OCI-M2 (cell line): ENCODE measurements around the gene CSNK1A1.
"Not testable (repeated sequence)": the region's sequence is repeated elsewhere in the genome, so short reads cannot be mapped to it uniquely, and the experiment has no call there.

ENCODE experiments used
- DNase-seq: peaks from one replicate; lab custom pipeline; 2025; ENCODE audit not compliant: unreplicated experiment; lab: John Stamatoyannopoulos, UW

Gene CSNK1A1

DNA sequence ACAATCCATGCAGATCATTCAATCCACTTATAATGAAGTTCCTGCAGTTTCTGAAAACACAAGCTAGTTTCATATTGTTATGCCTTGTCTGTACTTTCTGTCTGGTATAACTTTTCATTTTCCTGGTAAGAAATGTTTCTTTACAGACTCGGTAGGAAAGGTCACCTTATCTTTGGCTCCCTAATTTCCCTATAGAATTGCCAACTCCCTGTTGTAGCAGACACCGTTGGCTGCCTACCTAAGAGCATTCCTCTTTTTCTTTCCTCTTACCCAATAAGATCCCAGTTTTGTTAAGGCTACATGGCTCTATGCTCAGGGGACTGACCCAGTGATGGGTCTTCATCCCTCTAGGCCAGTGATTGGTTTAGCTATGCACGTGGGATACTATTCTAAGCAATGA is 23.9 kb upstream of the CSNK1A1 start:
- DNase-seq, result no peak

DNA sequence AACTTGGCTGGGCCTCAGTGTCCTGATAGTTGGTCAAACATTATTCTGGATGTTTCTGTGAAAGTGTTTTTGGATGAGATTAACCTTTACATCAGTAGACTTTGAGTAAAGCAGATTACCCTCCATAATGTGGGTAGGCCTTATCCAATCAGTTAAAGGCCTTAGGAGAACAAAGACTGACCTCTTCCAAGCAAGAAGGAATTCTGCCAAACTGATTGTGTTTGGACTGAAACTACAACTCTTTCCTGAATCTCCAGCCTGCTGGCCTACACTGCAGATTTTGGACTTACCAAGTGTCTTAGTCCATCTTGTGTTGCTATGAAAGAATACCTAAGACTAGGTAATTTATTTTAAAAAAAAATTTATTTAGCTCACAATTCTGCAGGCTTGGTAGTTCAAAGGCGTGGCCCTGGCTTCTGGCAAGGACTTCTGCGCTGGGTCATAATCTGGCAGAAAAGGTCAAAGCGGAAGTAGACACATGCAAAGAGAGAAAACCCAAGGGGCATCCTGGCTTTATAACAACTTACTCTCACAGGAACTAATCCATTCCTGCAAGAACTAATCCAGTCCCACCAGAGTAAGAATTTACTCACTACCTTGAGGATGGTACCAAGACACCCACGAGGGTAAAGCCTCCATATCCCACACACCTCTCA is 21.5 kb upstream of the CSNK1A1 start:
- DNase-seq, result no peak

DNA sequence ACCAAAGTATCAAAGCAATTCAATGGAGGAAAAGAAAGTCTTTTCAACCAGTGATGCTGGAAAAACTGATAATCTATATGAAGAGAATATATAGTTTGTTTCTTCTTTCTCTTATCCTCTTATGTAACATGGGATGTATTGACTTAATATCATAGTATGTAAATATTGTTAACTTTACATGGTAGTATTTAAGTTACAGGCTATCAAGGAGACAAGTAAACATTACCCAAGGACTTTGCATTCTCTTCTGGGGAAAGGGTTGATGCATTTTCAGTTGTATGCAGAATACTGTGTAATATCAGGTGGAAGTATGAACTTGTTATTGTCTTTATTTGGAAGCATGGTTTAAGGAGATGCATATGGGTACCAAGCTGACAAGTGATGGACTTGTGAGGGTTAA is 20.9 kb upstream of the CSNK1A1 start:
- no peak for DNase-seq

DNA sequence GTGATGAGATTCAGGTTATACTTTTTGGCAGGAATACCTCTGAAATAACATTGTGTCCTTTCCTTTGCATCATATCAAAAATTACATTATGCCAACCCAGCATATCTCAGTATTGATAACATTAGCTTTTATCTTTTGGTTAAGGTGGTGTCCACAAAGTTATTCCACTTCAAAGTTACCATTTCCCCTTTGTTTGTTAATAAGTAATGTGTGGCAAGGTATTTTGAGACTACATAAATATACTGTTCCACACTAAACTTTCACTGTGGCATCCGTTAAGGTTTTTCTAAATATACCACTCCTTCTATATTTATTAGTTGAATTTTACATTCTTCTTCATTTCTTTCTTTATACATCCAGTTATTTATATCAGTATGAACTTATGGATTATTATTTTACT is 16.0 kb upstream of the CSNK1A1 start:
- no peak for DNase-seq

DNA sequence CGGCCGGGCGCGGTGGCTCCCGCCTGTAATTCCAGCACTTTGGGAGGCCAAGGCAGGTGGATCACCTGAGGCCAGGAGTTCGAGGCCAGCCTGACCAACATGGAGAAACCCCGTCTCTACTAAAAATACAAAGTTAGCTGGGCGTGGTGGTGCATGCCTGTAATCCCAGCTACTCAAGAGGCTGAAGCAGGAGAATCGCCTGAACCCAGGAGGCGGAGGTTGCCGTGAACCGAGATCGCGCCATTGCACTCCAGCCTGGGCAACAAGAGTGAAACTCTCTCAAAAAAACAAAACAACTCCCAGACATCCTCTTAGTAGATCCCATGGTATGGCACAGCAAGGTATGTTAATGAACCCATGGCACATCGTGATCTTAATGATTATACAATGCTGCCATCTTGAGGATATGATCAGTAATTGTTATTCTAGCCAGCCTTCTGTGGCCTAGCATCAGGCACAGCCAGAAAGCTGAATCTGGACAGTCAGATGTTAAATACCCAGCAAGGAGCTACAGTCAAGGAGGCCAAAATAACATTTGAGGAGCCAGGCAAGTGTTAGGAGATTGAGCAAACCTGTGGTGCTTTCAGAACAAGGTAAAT is 13.4 kb upstream of the CSNK1A1 start:
- DNase-seq, result not testable (repeated sequence)

DNA sequence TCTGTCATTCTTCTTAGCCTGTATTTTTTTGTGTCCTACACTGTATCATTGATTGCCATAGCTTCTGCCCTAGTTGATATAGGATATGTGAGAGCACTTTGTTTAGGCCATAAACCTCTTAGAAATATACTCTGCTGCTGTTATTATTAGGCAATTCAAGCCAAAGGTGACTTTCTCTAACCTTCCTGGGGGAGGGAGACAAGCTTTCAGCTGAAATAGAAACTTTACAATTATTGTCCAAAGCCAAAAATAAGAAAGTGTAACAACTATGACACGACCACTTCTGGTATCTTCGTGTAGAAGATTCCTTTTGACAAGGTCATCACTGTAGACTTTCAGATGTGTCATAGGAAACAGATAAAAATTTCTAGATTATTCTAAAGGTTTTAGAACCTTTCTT is 12.2 kb upstream of the CSNK1A1 start:
- DNase-seq, result no peak

DNA sequence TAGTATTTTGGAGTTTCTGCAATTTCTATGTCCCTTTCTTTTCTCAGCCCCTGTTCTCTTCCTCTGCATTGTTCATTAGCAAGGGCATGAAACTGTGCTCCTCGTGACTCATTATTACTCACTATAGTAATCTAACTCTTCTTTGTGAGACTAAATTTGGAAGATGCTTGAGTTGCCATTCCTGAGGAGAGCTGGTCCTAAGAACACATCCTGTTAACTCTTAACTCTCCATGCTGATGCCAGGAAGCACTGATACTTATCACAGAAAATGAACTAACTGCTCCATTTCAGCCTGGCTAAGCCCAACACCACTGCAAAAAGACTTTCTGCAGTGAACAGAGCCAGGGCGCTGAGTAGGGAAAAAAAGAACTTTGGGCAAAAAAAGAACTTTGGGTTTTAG is 10.6 kb upstream of the CSNK1A1 start:
- DNase-seq, result no peak

DNA sequence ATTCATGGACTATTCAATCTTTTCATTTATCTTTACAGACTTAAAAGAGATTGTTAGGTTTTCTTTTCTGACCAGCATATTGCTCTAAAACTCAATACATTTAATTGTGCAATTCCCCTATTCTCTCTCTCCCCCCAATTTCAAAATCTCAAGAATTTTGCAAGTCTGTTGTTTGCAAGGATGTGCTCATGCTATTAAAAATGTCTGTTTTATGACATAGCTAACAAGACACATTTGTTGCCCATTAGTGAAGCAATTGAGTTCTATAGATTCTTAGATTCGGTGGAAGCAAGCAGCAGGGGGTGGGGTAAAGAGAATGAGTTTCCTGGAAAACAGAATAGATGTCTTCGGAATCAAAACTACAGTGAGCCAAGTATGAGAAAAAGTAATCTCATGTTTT is 8.5 kb upstream of the CSNK1A1 start:
- DNase-seq, result no peak

DNA sequence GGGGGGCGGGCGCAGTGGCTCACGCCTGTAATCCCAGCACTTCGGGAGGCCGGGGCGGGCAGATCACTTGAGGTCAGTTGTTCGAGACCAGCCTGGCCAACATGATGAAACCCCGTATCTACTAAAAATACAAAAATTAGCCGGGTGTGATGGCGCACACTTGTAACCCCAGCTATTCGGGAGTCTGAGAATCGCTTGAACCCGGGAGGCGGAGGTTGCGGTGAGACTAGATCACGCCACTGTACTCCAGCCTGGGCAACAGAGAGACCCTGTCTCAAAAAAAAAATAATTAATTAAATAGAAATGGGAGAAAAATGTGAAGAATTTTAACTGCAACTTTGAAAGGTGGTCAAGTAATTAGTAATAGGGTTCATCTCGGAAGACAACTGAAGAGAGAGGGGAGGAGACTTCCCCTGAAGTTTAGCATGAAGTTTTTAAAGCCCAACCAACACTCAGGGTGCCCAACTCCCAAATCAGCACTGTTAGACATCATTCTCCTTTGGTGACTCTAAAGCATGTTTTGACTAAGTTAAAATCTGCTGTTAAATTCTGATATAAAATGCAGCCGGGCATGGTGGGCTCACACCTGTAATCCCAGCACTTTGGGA is 1.4 kb upstream of the CSNK1A1 start:
- no peak for DNase-seq

DNA sequence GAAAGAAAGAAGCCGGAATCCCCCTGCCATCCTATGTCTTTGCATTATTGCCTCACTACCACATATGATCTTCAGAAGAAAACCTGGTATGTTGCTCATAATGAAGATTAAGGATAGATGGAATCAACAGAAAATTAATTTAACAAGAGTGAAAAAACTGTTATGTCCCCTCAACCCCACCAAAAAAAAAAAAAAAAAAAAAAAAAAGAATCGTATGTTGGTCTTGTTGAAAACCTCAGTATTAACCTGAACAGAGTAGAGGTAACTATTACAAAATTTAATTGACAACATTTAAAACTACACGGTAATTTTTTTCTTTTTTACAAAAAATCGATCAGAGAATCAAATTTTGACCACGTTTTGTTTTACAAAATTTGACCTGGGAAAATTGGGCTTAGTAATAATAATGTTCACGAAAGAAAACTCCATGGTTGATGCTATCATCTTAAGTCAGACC is 827 bp upstream of the CSNK1A1 start:
- DNase-seq, result no peak

DNA sequence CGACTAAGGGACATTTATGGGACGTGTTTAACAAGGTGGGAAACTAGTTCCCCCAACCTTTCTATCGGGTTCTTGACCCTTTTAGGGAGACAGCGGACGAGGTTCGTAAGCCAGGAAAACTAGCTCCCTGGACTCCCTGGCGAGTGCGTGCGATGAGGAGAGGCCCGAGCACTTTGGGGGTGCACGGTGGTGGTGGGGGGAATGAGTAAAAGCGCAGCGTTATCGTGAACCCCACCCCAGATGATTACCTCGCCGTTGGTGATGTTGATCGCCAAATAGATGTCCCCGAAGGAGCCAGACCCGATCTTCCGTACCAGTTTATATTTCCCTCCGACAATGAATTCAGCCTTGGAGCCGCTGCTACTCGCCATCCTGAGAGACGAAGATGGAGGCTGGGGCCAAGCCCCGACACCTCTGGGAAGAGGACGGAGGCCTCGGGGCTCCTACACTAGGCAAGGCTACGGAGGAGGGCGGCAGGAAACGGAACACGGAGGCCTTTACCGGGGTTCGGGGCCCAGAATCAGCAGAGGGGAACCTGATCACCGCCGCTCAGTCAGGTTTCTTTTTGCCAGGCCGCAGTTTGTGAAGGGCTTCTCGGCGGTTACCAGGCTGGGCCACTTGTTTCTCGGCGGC is 529 bp downstream of the CSNK1A1 start:
- no peak for DNase-seq

DNA sequence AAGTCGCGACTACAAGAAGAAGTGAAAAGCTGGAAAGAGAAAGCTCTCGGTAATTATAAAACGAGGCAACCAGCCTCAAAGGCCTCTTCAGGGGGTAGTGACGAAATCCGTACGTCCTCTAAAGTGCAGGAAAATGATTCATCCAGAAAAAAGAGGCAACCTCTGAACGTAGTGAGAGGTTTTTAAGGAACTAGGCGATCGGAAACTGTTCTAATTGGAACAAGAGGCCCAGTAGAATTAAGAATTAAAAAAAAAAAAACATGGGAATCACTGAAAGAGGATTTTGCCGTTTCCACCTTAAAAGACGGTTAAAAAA is 1.0 kb downstream of the CSNK1A1 start:
- no peak for DNase-seq

DNA sequence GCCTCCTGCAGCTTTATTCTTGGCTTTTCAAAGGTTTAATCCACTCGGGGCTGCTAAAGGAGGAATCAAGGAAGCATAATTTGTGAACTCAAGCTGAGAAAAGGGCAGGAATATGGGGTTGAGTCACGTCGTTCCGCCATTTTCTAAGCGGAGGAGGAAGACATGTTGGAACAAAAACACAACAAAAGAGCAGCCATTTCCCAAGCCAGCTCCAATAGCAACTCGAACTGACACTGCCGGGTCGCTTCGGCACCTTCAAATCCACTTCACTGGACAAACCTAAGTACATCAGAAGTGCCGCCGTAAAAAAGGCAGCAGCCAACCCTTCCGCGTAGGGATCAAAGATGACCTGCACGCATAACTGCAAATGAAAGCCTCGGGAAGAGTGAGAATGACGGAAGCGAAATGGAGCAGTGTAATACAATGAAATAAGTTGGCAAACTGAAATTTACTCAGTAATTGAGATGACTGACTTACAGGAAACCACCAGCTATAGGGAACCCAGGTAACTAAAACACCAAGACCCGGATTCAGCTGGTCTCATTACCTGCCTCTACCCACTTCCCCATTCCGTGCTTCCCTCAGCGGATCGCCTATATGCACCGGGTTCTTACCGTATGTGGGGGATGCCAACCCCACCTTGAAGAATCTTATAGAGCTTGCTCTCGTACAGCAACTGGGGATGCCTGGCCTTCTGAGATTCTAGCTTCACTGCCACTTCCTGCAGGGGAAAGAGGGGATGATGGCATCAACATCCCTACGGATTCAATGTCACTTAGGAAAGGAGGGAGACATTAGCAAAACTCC is 1.6 kb downstream of the CSNK1A1 start:
- DNase-seq, result no peak

DNA sequence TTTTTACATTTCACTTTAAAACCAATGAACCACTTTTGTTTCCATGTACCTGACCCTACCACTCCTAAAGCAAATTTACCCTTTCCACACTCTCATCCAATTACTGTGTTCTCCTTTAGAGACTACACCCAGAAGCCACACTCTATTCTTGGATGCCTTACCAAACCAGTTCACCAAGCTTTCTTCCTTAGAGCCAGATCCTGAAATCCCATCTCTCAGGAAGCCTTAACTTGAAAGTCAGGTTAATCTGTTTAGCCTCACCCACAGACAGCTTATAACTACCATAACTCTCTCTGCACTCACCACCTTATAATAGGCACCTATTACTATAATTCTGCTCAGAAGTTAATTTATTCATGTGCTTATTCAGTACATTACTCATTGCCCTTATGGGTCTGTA is 4.3 kb downstream of the CSNK1A1 start:
- no peak for DNase-seq

DNA sequence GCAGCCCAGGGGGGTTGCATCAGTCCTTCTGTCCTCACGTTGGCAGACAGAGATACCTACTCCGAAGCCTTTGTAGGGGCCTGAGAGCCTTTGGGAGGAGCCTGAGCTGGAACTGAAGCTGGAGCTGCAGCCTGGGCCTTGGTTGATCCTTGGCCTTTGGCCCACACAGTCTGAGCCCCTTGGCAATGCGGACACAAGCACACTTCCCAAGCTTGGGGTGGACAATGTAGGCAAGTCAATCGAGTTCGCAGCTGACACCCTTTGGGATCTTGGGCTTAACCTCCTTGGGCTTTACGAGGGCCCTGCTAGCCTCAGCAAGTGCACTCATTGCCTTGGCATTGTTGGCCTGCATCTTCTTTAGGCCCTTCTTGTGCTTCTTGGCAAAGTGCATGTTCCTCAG is 5.9 kb downstream of the CSNK1A1 start:
- DNase-seq, result no peak

DNA sequence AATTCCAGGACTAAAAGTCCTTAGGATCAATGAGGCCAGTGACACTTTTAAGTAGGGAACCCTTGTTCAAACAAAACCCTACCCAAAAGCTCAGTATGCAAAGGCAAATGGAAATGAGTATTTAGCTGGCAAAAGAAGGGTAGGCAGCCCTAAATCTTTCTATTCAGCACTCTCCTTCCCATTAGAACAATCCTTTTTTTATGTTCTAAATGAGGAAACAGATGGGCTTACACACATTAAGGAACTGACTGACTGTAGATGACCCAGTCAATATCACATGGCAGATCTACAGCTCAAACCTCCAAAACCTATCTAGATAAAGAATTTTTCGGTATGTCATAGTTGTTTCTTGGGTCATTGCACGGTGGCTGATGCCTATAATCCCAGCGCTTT is 7.2 kb downstream of the CSNK1A1 start:
- no peak for DNase-seq

DNA sequence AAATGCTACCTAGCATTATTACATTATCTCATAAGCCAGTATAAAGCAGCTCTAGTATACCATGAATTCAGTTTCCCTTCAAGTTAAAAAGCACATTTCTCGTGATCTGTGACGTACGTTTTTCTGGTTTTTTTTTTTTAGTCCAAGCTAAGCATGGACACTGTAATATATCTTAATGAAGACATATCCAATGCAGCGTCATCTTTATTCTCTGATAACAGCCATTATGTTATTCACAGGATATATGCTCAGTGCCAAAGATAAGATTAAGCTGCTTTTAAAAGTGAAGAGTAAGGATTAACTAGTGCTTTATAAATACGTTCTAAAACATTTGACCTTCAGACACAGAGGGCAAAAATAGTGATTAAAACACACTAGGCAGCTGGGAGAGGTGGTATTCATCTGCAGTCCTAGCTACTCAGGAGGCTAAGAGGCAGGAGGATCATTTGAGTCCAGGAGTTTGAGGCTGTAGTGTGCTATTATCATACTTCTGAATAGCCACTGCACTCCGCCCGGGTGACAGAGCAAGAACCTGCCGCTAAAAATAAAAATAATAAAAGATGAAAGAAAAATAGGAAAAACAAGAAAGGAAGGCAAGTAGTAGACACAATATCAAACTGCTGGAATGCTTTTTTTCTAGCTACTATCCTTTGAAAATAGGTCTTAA is 7.7 kb downstream of the CSNK1A1 start:
- no peak for DNase-seq

DNA sequence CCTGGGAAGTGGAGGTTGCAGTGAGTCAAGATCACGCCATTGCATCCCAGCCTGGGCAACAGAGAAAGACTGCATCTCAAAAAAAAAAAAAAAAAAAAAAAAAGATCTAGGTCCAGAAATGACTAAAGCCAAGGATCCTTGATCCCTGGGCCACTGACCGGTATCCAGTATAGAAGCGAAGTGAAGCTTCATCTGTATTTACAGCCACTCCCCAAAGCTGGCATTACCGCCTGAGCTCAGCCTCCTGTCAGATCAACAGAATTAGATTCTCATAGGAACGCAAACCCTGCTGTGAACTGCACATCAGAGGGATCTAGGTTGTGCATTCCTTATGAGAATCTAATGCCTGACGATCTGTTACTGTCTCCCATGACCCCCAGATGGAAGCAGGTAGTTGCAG is 9.3 kb downstream of the CSNK1A1 start:
- DNase-seq, result no peak

DNA sequence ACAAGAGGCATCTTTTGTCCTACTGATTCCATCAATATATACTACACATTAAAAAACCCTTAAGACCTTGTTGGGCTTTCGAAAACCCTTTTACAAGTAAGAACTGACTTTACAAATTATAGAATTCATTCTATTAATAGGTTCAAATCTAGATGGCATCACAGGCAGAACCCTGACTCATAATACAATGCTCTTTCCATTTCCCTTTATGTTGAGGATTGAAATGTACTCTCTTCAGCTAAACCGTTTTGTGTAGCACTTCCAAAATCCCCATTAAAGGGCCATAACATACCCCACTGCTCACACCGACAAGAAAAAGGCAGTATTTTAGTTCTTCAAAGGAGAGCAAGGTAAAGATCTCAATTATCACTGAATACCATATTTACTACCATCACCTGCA is 11.2 kb downstream of the CSNK1A1 start:
- DNase-seq, result no peak

DNA sequence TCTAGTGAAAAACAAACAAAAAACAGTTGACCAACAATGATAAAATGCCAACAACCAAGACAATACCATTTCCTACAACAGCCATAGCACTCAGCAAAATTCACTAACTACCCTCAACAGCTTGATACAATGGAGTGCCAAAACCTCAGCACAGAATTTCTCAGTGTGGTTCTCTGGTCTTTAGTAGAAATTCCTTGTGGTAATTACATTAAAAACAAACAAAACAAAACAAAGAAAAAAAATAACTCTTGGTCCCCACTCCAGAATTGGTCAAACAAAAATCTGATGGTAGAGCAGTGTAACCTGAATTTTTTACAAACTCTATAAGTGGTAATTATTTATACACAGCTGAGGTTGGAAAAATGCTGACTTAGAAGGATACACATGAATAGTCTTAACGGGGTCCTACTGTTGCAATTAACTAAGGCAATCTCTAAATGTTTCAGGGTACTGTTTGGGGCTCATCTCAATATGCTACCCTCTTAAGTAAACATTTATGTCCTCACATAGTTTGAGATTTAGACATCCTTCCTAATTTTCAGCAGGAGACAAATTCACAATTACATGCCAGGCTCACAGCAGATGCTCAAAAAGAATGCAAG is 13.8 kb downstream of the CSNK1A1 start:
- no peak for DNase-seq

DNA sequence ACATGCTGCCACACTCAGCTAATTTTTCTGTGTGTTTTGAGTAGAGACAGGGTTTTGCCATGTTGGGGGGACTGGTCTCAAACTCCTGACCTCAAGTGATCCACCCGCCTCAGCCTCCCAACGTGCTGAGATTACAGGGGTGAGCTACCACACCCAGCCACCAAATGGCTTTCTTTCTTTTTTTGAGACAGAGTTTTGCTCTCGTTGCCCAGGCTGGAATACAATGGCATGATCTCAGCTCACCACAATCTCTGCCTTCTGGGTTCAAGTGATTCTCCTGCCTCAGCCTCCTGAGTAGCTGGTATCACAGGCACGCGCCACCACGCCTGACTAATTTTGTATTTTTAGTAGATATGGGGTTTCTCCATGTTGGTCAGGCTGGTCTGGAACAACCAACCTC is 15.5 kb downstream of the CSNK1A1 start:
- not testable (repeated sequence) for DNase-seq
